GM18951 (cell line): ENCODE results near the gene TOPAZ1.

Experiments used
- POLR2A ChIP-seq: IDR thresholded peaks from 4 replicates; pipeline ENCODE4 v1.6.1; 2011; ENCODE audit warnings: mild to moderate bottlenecking; ENCODE audit not compliant: insufficient read length, insufficient read depth; ENCODE audit errors: extremely low read depth
- in situ Hi-C: fragments of 300-500 bp; cut with MboI; formaldehyde crosslinking; loops from one replicate; pipeline ENCODE4 v1.12.0; 2022; ENCODE audit warnings: low sequenced_read_pairs, mixed read lengths, inconsistent platforms; ENCODE audit not compliant: unreplicated experiment

TOPAZ1 gene

DNA sequence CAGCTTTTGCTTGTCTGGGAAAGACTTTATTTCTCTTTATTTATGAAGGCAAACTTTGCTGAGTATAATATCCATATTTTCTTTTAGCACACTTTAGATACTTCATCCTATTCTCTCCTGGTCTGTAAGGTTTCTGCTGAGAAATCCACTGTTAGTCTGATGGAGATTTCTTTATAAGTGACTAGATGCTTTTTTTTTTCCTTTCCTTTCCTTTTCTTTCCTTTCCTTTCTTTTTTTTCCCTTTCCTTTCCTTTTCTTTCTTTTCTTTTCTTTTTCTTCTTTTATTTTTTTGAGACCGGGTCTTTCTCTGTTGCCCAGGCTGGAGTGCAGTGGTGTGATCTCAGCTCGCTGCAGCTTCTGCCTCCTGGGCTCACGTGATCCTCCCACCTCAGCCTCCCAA lies 38.4 kb downstream of the TOPAZ1 start:
- in situ Hi-C loops = no loop called here
- no peak for TF ChIP-seq POLR2A

DNA sequence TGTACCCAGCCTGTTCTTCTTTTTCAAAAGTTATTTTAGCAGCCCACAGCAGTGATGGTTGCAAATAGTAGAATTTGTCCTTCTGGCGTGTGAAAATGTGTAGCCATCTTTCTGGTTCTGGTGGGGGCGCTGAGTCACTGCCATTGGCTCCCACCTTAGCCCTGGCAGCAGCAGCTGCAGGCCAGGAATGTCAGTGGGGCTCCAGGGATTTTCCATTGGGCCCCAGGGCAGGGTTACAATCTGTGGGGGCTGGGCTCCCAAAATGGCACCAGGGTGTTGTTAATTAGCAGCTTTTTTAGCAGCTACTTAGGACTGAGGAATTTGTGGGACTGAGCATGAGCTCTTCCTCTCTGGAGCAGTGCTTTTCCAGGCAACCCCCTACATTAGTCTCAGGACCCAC lies 38.9 kb downstream of the TOPAZ1 start:
- in situ Hi-C loops = no loop called here
- TF ChIP-seq POLR2A = no peak

- no peak for TF ChIP-seq POLR2A
- in situ Hi-C loops = no loop called here
These were observed 43.3 kb downstream of the TOPAZ1 start for GRCh38 chr3:44284949-44285348.

DNA sequence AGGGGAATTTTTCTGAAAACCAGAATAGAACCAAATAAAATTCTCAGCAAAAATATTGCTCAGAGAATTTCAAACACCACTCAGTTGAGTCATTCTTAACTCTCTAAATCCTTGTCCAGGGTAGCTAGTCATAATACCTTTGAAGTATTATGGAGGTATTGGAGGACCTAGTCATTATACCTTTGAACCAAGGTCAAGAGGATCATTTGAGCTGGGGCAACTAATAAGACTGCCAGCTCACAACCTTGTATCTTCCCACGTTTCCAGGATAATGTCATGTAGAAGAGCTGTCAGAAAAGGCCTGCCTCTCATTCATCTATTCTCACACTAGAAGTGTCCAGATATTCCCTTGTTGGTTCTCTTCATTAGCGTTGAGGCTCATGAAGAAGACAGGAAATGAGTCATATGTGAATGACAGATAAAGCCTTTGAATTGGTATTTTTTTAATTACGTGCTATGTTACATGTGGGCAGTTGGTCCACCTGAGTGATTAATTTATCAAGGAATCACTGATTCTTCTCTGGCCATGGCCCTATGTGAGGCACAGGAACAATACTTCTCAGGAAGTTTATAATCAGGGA lies 48.3 kb downstream of the TOPAZ1 start:
- no peak for TF ChIP-seq POLR2A
- in situ Hi-C loops = no loop called here

- no peak for TF ChIP-seq POLR2A
- in situ Hi-C loops = no loop called here
These were observed 50.6 kb downstream of the TOPAZ1 start for GRCh38 chr3:44292276-44292675.

GRCh38 chr3:44292947-44293346 lies 51.3 kb downstream of the TOPAZ1 start:
- in situ Hi-C loops = no loop called here
- no peak for TF ChIP-seq POLR2A

DNA sequence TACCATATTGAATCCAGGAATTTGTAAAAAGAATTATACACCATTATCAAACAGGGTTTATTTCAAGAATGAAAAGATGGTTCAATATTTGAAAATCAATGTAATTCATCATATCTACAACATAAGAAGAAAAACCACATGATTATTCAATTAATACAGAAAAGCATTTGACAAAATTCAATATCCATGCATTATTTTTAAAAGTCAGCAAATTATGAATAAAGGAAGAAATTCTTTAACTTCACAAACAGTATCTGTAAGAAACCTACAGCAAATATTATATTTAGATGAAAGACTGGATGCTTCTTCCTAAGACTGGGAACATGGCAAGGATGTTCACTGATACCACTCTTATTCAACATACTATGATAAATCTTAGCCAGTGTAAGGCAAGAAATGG lies 55.6 kb downstream of the TOPAZ1 start:
- in situ Hi-C loops = no loop called here
- TF ChIP-seq POLR2A = no peak

DNA sequence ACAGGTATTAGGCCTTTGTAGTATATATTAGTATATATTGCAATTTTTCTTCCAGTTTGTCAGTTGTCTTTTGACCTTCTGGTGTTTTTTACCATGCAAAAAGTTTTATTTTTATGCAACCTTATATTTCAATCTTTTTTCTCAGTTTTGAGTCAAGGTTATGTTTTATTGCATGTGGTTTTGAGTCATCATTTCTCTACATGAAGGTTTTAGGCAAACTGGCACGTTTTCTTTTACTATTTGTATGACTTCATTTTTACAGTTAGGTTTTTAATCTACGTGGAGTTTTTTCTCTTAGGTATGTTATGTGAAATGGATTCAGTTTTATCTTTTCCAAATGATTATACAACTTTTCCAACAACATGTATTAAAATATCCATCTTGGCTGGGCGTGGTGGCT lies 60.1 kb downstream of the TOPAZ1 start:
- TF ChIP-seq POLR2A = no peak
- in situ Hi-C loops = no loop called here

DNA sequence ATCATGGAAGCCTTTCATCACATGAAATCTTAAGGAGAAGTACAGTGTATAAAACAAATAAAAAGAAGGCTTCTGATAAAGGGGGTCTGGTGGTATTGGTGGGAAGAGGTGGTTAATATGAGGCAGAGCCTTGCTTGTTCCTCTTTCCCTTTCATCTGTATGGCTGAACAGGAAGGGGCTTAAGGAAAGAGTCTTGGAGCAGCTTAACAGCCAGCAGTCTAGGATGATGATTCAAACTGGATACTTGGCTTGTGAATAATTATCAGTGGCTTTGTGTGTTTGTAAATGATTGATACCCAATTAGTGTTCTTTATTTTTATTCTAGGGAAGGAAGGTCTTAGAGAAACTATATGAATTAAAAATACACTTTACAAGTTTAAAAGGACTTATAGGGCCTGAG lies 67.8 kb downstream of the TOPAZ1 start:
- no peak for TF ChIP-seq POLR2A
- in situ Hi-C loops = no loop called here

GRCh38 chr3:44318891-44319311 lies 77.2 kb downstream of the TOPAZ1 start:
- in situ Hi-C loops = no loop called here
- TF ChIP-seq POLR2A = no peak

DNA sequence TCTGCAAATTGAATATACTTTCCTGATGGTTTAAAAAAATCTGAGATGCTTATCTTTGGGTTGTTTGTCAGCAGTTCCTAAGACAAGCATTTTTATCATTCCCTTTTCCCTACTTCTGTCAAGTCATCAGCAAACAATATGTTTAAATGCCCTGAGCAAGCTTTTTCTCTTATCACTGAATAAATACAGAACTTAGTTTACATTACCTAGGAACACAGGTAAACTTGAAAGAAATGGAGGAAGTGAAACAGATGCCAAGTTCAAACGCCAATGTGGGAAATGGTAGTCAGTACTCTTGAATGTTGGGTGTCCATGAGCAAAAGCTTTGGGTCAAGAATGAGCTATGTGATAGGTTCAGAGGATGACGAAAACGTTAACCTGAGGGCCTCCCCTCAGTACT lies 79.6 kb downstream of the TOPAZ1 start:
- in situ Hi-C loops = no loop called here
- no peak for TF ChIP-seq POLR2A

DNA sequence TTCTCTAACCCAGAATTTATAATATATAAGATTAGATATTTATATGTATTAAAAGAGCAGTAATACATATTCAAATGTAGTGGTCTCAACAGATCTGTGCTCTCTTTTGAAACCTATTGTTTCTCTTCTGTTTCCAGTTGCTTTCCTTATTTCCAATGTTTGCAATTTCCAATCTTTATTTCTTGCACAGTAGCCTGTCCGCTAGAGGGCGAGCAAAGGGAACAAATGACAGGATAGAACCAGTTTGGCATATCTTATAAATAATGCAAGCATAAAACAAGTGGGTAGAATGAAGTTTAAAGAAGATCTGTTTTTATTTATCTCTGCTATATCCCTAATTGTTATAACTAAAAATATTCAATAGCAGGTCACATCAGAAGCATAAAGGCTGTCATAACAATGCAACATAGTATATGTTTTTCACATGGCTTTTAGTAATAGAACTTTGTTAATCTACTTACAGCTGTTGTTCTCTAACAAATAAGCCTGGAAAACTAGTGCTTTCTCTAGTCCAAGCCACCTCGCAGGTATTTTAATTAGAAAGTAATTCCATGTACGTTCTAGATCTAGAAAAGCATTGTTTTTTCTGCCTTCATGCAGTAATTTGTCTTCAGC lies 81.8 kb downstream of the TOPAZ1 start:
- TF ChIP-seq POLR2A = no peak
- in situ Hi-C loops = no loop called here

DNA sequence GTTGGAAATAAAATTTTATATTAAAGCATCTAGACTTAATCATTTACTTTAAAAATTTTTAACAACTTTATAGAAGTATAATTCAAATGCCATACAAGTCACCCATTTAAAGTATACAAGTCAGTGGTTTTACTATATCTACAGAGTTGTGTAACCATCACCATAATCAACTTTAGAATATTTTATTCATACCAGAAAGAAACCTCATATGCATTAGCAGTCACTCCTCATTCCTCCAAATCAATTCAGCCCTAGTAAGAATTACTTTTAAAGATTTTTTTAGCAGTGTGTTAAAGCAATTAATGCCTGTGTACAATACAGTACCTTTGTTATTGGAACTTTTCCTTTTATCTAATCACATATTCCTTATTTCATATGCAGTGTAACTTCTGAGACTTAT lies 82.9 kb downstream of the TOPAZ1 start:
- TF ChIP-seq POLR2A = no peak
- in situ Hi-C loops = no loop called here

GRCh38 chr3:44326019-44326418 lies 84.3 kb downstream of the TOPAZ1 start:
- no peak for TF ChIP-seq POLR2A
- in situ Hi-C loops = no loop called here
